KBM-7 (cell line): Measurements from ENCODE around the gene TLE5.
"Not testable (repeated sequence)": the region's sequence is repeated elsewhere in the genome, so short reads cannot be mapped to it uniquely, and the experiment has no call there.

Source experiments
- DNase-seq: peaks from one replicate; pipeline ENCODE4 v3.0.0-alpha.2; 2015
- in situ Hi-C: fragments of 300-500 bp; cut with MboI; formaldehyde crosslinking; loops from 2 replicates; pipeline ENCODE4 v1.14.3; 2020; ENCODE audit warnings: low sequenced_read_pairs, low pct_unique_long_range_greater_than_20kb, mixed read lengths

TLE5 gene

GRCh38 chr19:3012059-3012458 lies 50.2 kb downstream of the TLE5 start:
- DNase-seq, in situ Hi-C loops: not testable (repeated sequence)

- in situ Hi-C loops: no loop called here
- no peak for DNase-seq
Observed at GRCh38 chr19:3010871-3011270, 51.4 kb downstream of the TLE5 start.

GRCh38 chr19:3008994-3009393 lies 53.3 kb downstream of the TLE5 start:
- no peak for DNase-seq
- in situ Hi-C loops: no loop called here

GRCh38 chr19:3007975-3008374 lies 54.3 kb downstream of the TLE5 start:
- in situ Hi-C loops: no loop called here
- no peak for DNase-seq

GRCh38 chr19:3006075-3006767 lies 56.1 kb downstream of the TLE5 start:
- in situ Hi-C loops: no loop called here
- DNase-seq: no peak

GRCh38 chr19:3005345-3005744 lies 57.0 kb downstream of the TLE5 start:
- no peak for DNase-seq
- in situ Hi-C loops: no loop called here

GRCh38 chr19:3004522-3004921 lies 57.8 kb downstream of the TLE5 start:
- in situ Hi-C loops: no loop called here
- DNase-seq: no peak

GRCh38 chr19:3003046-3003445 lies 59.2 kb downstream of the TLE5 start:
- in situ Hi-C loops: no loop called here
- DNase-seq: no peak
